A549 (cell line): Measurements from ENCODE around the gene GNAO1. TPM values are rescaled to one million over a fixed set of nuclear protein-coding genes. Genes with fewer than 3 reads are reported as not detected.

ENCODE experiments used
- ATAC-seq, 2 experiments: fragments of 200-7000 bp in 1 of 2; fragments of >200 bp in 1 of 2; cut with Nextera tagmentation in 1 of 2; cut with Tn5 transposase in 1 of 2; 3 replicates each; pipeline versions ENCODE4 v1.8.0 to v1.9.1; 2018 to 2020; ENCODE audit warnings: mild to moderate bottlenecking in 1 of 2, moderate library complexity in 1 of 2
- CTCF ChIA-PET: fragments of 300-600 bp; sonication (Branson Sonifier 250); formaldehyde crosslinking; extraction: SDS; loops from one replicate; lab custom pipeline; 2021; ENCODE audit warnings: antibody characterized with exemption, inconsistent platforms; lab: Yijun Ruan, JAX
- POLR2A ChIA-PET: fragments of 350-600 bp; formaldehyde crosslinking; extraction: SDS; loops from one replicate; lab custom pipeline; 2021; ENCODE audit warnings: antibody characterized with exemption, inconsistent platforms; lab: Yijun Ruan, JAX
- DNase-seq, 2 experiments: peaks; one replicate each; pipeline versions ENCODE4 v3.0.0 to v3.0.0-alpha.2; 2011 to 2016; ENCODE audit warnings: low read depth in 1 of 2, low spot score in 1 of 2
- FAIRE-seq: peaks from 2 replicates; lab custom pipeline; 2011; peaks lifted over from hg19 to GRCh38; lab: Jason Lieb, UNC
- H3K27ac ChIP-seq, 2 experiments: fragments of >200 bp; sonication (Bioruptor Twin); formaldehyde crosslinking; 3 replicates each; pipeline ENCODE4 v1.5.1; 2016 to 2017
- H3K4me1 ChIP-seq: fragments of >200 bp; sonication (Bioruptor Twin); formaldehyde crosslinking; 3 replicates; pipeline ENCODE4 v1.6.1; 2016
- H3K4me2 ChIP-seq: fragments of >200 bp; sonication (Bioruptor Twin); formaldehyde crosslinking; 3 replicates; pipeline ENCODE4 v1.6.1; 2016
- H3K4me3 ChIP-seq: fragments of >200 bp; sonication (Bioruptor Twin); formaldehyde crosslinking; 3 replicates; pipeline ENCODE4 v1.5.1; 2016
- H3K9me3 ChIP-seq: fragments of >200 bp; sonication (Bioruptor Twin); formaldehyde crosslinking; 3 replicates; pipeline ENCODE4 v1.6.1; 2016
- BHLHE40 ChIP-seq: IDR thresholded peaks from 2 replicates; pipeline ENCODE4 v1.6.1; 2012; ENCODE audit warnings: low read depth, low read length, inconsistent platforms
- CEBPB ChIP-seq, 2 experiments: fragments of >200 bp in 1 of 2; sonication (Bioruptor Twin) in 1 of 2; formaldehyde crosslinking in 1 of 2; IDR thresholded peaks; 2 replicates each; pipeline ENCODE4 v1.6.1; 2012 to 2016
- CHD4 ChIP-seq: fragments of 200-600 bp; sonication (generic); IDR thresholded peaks from 2 replicates; pipeline ENCODE4 v1.6.1; 2016; ENCODE audit warnings: antibody characterized with exemption, mild to moderate bottlenecking, borderline replicate concordance
- E2F6 ChIP-seq: IDR thresholded peaks from 2 replicates; pipeline ENCODE4 v1.6.1; 2012; ENCODE audit warnings: low read depth, borderline replicate concordance
- EHF ChIP-seq: fragments of 250-450 bp; sonication (Bioruptor Pico); IDR thresholded peaks from 2 replicates; pipeline ENCODE4 v1.5.0; 2020; ENCODE audit warnings: mild to moderate bottlenecking
- EHMT2 ChIP-seq: fragments of 200-600 bp; sonication (generic); IDR thresholded peaks from 2 replicates; pipeline ENCODE4 v1.6.1; 2016; ENCODE audit warnings: antibody characterized with exemption, low read depth, mild to moderate bottlenecking, moderate library complexity
- EP300 ChIP-seq, 2 experiments: fragments of >200 bp; sonication (Bioruptor Twin); formaldehyde crosslinking; IDR thresholded peaks; 2 replicates in 1 of 2; 3 replicates in 1 of 2; pipeline ENCODE4 v1.6.1; 2016 to 2017
- ESRRA ChIP-seq: fragments of 150-350 bp; IDR thresholded peaks from 2 replicates; pipeline ENCODE4 v1.6.1; 2014; ENCODE audit warnings: mild to moderate bottlenecking, low read length, borderline replicate concordance
- FOSL2 ChIP-seq, 2 experiments: fragments of 450-650 bp in 1 of 2; fragments of >200 bp in 1 of 2; sonication (Bioruptor Twin) in 1 of 2; formaldehyde crosslinking; IDR thresholded peaks; 2 replicates each; pipeline versions ENCODE4 v1.5.0 to v1.6.1; 2016 to 2020; ENCODE audit warnings: mild to moderate bottlenecking in 1 of 2, moderate library complexity in 1 of 2
- FOXS1 ChIP-seq: fragments of 250-450 bp; sonication (Bioruptor Pico); IDR thresholded peaks from 2 replicates; pipeline ENCODE4 v1.5.0; 2020; ENCODE audit warnings: mild to moderate bottlenecking, moderate library complexity
- GATA3 ChIP-seq: IDR thresholded peaks from 2 replicates; pipeline ENCODE4 v1.6.1; 2012; ENCODE audit warnings: borderline replicate concordance
- HDAC2 ChIP-seq: fragments of 200-600 bp; sonication (generic); IDR thresholded peaks from 2 replicates; pipeline ENCODE4 v1.6.1; 2016
- HOXA7 ChIP-seq: fragments of 250-450 bp; sonication (Bioruptor Pico); IDR thresholded peaks from 2 replicates; pipeline ENCODE4 v1.5.0; 2020; ENCODE audit warnings: mild to moderate bottlenecking, moderate library complexity
- HOXB13 ChIP-seq: fragments of 250-450 bp; sonication (Bioruptor Pico); IDR thresholded peaks from 2 replicates; pipeline ENCODE4 v1.5.0; 2020; ENCODE audit warnings: low read depth, mild to moderate bottlenecking, moderate library complexity
- KDM1A ChIP-seq: fragments of 200-600 bp; sonication (generic); IDR thresholded peaks from 2 replicates; pipeline ENCODE4 v1.6.1; 2016; ENCODE audit warnings: low read depth, mild to moderate bottlenecking
- KDM5A ChIP-seq: fragments of 200-600 bp; sonication (generic); IDR thresholded peaks from 2 replicates; pipeline ENCODE4 v1.6.1; 2016; ENCODE audit warnings: antibody characterized with exemption, mild to moderate bottlenecking
- MAFK ChIP-seq: fragments of 450-650 bp; IDR thresholded peaks from 2 replicates; pipeline ENCODE4 v1.6.1; 2014; ENCODE audit not compliant: partially characterized antibody
- MAX ChIP-seq: IDR thresholded peaks from 2 replicates; pipeline ENCODE4 v1.6.1; 2012
- MAZ ChIP-seq: fragments of 150-350 bp; IDR thresholded peaks from 2 replicates; pipeline ENCODE4 v1.6.1; 2014; ENCODE audit warnings: antibody characterized with exemption, low read depth, low read length, borderline replicate concordance
- NR3C1 ChIP-seq: fragments of >200 bp; sonication (Bioruptor Twin); formaldehyde crosslinking; IDR thresholded peaks from 3 replicates; pipeline ENCODE4 v1.6.1; 2017
- POLR2AphosphoS2 ChIP-seq: conservative IDR thresholded peaks from 2 replicates; pipeline ENCODE4 v1.6.1; 2012; ENCODE audit warnings: low read length, improper control_type of control experiment, inconsistent platforms
- RARB ChIP-seq: fragments of 250-450 bp; sonication (Bioruptor Pico); IDR thresholded peaks from 2 replicates; pipeline ENCODE4 v1.8.0; 2021; ENCODE audit warnings: mild to moderate bottlenecking, moderate library complexity
- RNF2 ChIP-seq: fragments of 200-600 bp; sonication (generic); IDR thresholded peaks from 2 replicates; pipeline ENCODE4 v1.6.1; 2016; ENCODE audit warnings: low read depth, mild to moderate bottlenecking, antibody characterized with exemption, moderate library complexity, borderline replicate concordance
- ZNF302 ChIP-seq: fragments of 250-450 bp; sonication (Bioruptor Pico); IDR thresholded peaks from 2 replicates; pipeline ENCODE4 v1.9.0; 2021; ENCODE audit warnings: inconsistent platforms, mild to moderate bottlenecking, moderate library complexity
- WGBS: methylation state at CpG from one replicate; pipeline ENCODE4 v1.1.6; 2017; ENCODE audit errors: missing lambda C conversion rate; 5-methylcytosine and 5-hydroxymethylcytosine counted together
- polyA plus RNA-seq, 4 experiments: library from polyadenylated mRNA; depleted of rRNA in 3 of 4; stranded (reverse); fragments of >200 nt; fragmentation: RNase III in 1 of 4; extraction: RNeasy Plus Mini Kit Qiagen cat#74134 plus additional on column Dnase treatment in 1 of 4; gene quantifications; 2 replicates in 3 of 4; 3 replicates in 1 of 4; pipeline ENCODE4 v1.2.3, GENCODE V29; 2011 to 2017
- TF ChIP-seq, protein P1 (sequence below): fragments of >200 bp; sonication (Bioruptor Twin); formaldehyde crosslinking; IDR thresholded peaks from 2 replicates; pipeline ENCODE4 v1.6.1; 2016
- TF ChIP-seq, protein P2 (sequence below): IDR thresholded peaks from 2 replicates; pipeline ENCODE4 v1.6.1; 2012

Gene GNAO1
- polyA plus RNA-seq, 2 of the 4 experiments (the other 2 are of a cell fraction): 0.22 to 0.23 TPM

DNA sequence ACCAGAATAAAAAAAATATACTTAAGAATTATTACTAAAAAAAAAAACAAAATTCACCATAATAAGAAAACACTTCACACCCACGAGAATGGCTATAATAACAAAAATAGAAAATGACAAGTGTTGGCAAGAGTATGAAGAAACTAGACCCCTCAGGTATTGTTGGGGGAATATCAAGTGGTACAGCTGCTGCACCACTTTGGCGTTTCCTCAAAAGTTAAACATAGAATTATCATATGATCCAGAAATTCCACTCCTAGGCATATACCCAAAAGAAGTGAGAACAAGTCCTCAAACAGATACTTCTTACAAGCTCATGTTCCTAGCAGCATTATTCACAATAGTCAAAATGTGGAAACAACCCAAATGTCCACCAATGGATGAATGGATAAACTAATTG is 207.8 kb downstream of the GNAO1 start:
- Histone ChIP-seq H3K4me2 (no peak overlapping the region), H3K4me1 (no peaks in the 10 kb centered on the region), H3K4me3 (no peak overlapping the region), H3K9me3 (no peaks in the 10 kb centered on the region), H3K27ac (no peak overlapping the region)
- POLR2A ChIA-PET: no interaction called here
- FAIRE-seq: no peak
- 72% methylated on average over 2 of the region's 2 CpGs for WGBS
- DNase-seq: no peak
- ATAC-seq: no peak
- CTCF ChIA-PET: interaction anchor here (1.2 kb wide), 1 partner anchor 16 kb away, joined by 4 read pairs; no protein-coding TSS in a partner anchor
- TF ChIP-seq CEBPB (IDR thresholded peaks at IDR 0.05) (no peak), POLR2AphosphoS2 (no peak), ESRRA (no peak), BHLHE40 (no peak), FOSL2 (IDR thresholded peaks at IDR 0.05) (no peak), FOSL2 (CRISPR knock-in tag; IDR thresholded peaks at IDR 0.05) (no peak), MAX (no peak), E2F6 (no peak), ZNF302 (no peak), EP300 (IDR thresholded peaks at IDR 0.05) (no peak)

DNA sequence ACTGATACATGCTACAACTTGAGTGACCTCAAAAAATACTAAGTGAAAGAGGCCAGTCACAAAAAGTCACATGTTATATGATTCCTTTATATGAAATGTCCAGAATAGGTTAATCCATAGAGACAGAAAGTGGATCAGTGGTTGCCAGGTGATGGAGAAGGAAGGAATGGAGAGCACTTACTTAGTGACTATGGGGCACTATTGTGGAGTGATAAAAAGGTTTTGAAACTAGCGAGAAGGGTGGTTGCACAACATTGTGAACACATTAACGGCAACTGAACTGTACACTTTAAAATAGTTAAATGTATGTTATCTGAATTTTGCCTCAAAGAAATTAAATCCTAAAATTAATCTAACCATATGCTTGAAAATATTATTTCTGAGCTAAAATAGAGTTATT is 208.2 kb downstream of the GNAO1 start:
- Histone ChIP-seq H3K4me1 (no peaks in the 10 kb centered on the region), H3K27ac (no peak overlapping the region)
- TF ChIP-seq MAFK (no peak), MAZ (no peak), ZNF302 (no peak), HDAC2 (no peak), NR3C1 (no peak), GATA3 (no peak), HOXA7 (CRISPR knock-in tag) (no peak), EHF (CRISPR knock-in tag) (no peak), E2F6 (no peak)
- TF ChIP-seq, all 56 proteins: peak for 0
- Histone ChIP-seq H3K9me3 (no peaks in the 10 kb centered on the region), H3K4me2 (no peak overlapping the region), H3K4me3 (no peak overlapping the region)
- ChIA-PET POLR2A (no interaction called here), CTCF (interaction anchor here (1.2 to 2.1 kb wide), 2 partner anchors 16 kb away, joined by 4 to 10 read pairs; no protein-coding TSS in a partner anchor)
- ATAC-seq (no peak), FAIRE-seq (no peak), DNase-seq (no peak)
- WGBS: 94% methylated on average over 2 of the region's 2 CpGs

DNA sequence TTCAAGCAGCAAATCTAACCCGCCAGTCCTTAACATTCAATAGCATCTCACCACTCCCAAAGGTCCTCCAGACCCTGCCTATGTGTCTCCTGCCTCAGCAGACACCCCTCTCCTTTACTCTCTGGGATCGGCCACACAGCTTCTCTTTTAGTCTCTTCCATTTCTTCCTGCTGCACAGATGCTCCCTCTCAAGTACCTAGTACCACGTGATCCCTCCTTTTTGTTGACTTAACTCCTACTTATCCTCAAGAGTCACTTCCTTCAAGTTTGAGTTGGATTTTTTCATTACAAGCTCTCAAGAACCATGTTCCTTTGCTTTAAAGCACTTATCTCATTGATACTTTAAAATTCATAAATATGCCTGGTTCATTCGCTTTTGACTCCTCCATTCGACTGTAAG is 209.2 kb downstream of the GNAO1 start:
- no peak for DNase-seq
- no peaks in the 10 kb centered on the region for H3K4me1 ChIP-seq
- no peak overlapping the region for H3K27ac ChIP-seq
- H3K4me2 ChIP-seq: no peak overlapping the region
- ChIA-PET POLR2A (interaction anchor here (1.0 kb wide), 1 partner anchor 20 kb away, joined by 9 read pairs; no protein-coding TSS in a partner anchor), CTCF (interaction anchor here (0.9 to 2.1 kb wide), 7 partner anchors 11 to 82 kb away, joined by 3 to 10 read pairs (median 4); no protein-coding TSS in a partner anchor)
- FAIRE-seq: no peak
- no peak for TF ChIP-seq FOXS1
- TF ChIP-seq, protein P1, sequence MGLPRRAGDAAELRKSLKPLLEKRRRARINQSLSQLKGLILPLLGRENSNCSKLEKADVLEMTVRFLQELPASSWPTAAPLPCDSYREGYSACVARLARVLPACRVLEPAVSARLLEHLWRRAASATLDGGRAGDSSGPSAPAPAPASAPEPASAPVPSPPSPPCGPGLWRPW: no peak
- no peak for TF ChIP-seq EHF (CRISPR knock-in tag)
- no peak for TF ChIP-seq RARB
- no peak for TF ChIP-seq EHMT2
- no peak for TF ChIP-seq MAZ
- TF ChIP-seq CHD4: no peak
- TF ChIP-seq POLR2AphosphoS2: no peak
- TF ChIP-seq HOXB13 (CRISPR knock-in tag): no peak
- TF ChIP-seq CEBPB (IDR thresholded peaks at IDR 0.05): no peak
- no peak for TF ChIP-seq FOSL2 (IDR thresholded peaks at IDR 0.05)
- TF ChIP-seq FOSL2 (CRISPR knock-in tag; IDR thresholded peaks at IDR 0.05): no peak
- TF ChIP-seq KDM5A: no peak
- no peak for TF ChIP-seq RNF2
- TF ChIP-seq, protein P2, sequence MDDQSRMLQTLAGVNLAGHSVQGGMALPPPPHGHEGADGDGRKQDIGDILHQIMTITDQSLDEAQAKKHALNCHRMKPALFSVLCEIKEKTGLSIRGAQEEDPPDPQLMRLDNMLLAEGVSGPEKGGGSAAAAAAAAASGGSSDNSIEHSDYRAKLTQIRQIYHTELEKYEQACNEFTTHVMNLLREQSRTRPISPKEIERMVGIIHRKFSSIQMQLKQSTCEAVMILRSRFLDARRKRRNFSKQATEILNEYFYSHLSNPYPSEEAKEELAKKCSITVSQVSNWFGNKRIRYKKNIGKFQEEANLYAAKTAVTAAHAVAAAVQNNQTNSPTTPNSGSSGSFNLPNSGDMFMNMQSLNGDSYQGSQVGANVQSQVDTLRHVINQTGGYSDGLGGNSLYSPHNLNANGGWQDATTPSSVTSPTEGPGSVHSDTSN: no peak
- TF ChIP-seq KDM1A: no peak
- WGBS: 66% methylated on average over 5 of the region's 5 CpGs
- ATAC-seq: no peak
- H3K4me3 ChIP-seq: no peak overlapping the region
- no peaks in the 10 kb centered on the region for H3K9me3 ChIP-seq
